HG02981 (cell line): Measurements from ENCODE around the gene MERTK.
"Not testable (repeated sequence)": the region's sequence is repeated elsewhere in the genome, so short reads cannot be mapped to it uniquely, and the experiment has no call there.

Source experiments
- ATAC-seq: cut with Tn5 transposase; IDR thresholded peaks from one replicate; pipeline ENCODE4 v1.9.1; 2021; ENCODE audit warnings: mild to moderate bottlenecking, moderate library complexity; ENCODE audit not compliant: unreplicated experiment

MERTK gene

DNA sequence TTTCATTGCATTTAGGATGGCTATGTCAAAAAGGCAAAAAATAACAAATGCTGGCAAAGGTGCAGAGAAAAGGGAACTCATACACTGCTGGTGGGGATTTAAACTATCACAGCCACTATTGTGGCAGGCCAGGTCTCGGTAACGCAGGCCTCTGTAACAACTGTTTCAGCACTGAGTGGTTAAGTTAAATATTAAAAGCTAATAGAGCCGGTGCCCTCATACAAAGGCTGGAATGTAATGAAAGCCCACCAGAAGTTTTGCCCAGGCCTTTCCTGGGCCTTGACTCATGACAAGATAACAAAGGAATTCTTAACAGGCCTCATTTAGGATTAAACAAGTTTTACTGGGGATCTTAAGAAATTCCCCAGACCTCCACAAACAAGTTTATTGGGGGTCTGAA is 10.7 kb downstream of the MERTK start:
- ATAC-seq, result no peak

DNA sequence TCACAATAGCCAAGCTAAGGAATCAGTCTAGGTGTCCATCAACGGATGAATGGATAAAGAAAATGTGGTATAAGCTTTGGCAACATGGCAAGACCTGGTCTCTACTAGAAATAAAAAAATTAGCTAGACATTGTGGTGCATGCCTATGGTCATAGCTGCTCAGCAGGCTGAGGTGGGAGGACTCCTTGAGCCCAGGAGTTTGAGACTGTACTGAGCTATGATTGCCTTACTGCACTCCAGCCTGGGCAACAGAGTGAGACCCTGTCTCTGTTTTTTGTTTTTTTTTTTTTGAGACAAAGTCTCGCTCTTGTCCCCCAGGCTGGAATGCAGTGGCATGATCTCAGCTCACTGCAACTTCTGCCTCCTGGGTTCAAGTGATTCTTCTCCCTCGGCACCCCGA is 11.6 kb downstream of the MERTK start:
- ATAC-seq, result not testable (repeated sequence)

DNA sequence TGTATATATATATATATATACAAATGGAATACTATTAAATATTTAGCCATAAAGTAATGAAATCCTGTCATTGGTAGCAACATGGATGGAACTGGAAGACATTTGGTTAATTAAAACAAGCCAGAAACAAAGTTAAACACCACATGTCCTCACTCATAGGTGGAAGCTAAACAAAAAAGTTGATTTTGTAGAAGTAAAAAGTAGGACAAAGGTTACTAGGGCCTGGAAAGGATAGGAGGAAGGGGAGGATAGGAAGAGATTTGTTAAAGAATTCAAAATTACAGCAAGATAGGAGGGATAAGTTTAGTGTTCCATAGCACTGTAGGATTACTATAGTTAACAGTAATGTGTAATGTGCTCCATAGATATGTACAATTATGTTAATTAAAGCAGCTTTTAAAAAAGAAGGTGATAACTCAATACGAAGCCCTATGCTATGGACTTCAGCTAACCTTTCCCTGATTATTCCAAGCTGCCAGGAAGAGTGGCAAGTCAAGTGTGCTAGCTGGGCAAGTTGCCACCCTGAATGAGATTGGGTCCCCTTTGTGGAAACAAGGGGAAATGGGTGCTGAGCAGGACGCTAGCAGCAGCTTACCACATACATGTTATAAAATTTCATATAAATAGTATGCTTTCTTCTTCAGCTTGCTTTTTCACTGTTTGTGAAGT is 12.3 kb downstream of the MERTK start:
- no peak for ATAC-seq

DNA sequence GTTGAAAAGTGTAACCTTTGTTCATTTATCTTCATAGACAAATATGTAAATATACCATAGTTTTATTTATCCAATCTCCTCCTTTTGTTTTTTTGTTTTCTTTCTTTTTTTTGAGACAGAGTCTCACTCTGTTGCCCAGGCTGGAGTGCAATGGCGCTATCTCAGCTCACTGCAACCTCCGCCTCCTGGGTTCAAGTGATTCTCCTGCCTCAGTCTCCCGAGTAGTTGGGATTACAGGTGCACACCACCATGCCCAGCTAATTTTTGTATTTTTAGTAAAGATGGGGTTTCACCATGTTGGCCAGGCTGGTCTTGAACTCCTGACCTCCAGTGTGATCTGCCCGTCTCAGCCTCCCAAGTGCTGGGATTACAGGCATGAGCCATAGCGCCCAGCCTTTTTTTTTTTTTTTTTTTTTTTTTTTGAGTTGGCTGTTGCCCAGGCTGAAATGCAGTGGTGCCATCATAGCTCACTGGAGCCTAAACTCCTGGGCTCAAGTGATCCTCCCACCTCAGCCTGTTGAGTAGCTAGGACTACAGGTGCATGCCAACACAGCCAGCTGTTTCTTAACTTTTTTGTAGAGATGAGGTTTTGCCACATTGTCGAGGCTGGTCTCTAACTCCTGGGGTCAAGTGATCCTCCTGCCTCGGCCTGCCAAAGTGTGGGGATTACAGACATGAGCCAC is 13.0 kb downstream of the MERTK start:
- ATAC-seq, result not testable (repeated sequence)

DNA sequence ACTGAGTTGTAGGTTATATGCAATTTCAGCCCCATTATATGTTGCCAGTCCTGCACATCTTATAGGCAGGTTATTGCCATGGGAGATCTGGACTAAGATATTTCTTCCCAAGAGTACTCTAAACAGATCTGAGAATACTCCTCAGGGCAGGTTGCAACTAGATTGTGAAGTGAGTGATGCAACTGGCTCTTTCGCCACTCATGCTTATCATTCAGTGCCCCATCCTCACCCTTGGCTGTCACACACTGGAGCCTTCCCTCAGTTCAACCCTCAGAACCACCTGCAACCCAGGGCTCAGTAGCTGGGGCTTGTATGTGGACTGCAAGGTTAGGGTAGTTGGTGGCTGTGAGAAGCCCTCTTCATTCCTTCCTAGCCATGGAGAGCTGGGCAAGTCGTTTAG is 14.1 kb downstream of the MERTK start:
- no peak for ATAC-seq

DNA sequence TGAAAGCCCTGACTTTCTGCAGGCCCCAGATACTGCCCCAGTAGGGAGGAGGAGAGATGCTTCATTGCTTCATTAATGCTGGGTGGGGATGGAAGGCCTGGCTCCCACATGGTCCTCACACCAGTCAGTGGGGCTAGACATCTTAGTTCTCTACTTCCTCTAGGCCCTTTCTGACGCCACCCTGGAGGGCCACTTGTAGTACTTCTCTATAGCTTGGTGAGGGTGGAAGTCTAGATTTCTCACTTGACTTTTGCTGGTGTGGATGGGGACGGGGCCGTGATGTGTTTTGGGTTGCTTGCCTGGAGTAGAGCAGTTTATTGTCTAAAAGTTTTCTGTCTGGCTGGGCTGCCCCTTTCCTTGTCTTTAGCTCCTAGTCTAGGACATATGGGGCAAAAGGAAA is 18.7 kb downstream of the MERTK start:
- ATAC-seq, result no peak

DNA sequence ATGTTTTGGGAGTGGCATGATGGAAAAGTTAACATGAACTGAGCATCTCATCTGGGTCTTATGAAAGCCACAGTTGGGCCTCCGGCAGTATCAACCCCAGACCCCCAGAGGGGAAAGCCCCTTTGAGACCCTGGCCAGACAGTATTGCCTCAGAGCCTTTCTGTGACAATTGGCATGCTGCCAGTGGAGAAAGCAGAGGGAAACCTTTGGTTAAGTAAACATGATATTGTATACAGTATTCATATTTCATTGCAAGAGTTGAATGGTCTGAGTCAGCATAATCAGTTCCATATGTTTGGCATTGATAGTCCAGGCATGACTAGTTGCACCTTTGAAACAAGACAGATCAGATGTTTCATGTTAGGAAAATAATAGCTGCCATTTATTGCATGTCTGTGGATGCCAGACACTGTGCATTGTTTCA is 20.0 kb downstream of the MERTK start:
- ATAC-seq, result no peak

DNA sequence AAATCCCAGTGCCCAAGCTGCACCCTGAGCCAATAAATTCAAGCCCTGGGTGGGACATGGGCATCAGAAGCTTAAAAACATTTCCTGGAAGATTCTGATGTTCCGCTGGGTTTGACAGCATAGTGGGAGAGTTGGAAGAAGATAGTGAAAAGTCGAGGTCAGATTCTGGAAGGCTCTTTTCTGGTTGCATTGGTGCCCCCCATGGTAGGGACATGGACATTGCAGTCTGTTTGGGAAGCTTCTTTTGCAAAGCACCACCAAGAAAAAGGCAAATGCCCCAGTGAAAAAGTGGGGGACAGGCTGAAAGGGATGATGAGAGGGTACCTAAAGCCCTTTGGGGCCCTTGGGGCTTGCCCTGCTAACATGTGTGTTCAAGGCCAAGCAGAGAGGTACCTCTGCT is 21.0 kb downstream of the MERTK start:
- ATAC-seq, result no peak

DNA sequence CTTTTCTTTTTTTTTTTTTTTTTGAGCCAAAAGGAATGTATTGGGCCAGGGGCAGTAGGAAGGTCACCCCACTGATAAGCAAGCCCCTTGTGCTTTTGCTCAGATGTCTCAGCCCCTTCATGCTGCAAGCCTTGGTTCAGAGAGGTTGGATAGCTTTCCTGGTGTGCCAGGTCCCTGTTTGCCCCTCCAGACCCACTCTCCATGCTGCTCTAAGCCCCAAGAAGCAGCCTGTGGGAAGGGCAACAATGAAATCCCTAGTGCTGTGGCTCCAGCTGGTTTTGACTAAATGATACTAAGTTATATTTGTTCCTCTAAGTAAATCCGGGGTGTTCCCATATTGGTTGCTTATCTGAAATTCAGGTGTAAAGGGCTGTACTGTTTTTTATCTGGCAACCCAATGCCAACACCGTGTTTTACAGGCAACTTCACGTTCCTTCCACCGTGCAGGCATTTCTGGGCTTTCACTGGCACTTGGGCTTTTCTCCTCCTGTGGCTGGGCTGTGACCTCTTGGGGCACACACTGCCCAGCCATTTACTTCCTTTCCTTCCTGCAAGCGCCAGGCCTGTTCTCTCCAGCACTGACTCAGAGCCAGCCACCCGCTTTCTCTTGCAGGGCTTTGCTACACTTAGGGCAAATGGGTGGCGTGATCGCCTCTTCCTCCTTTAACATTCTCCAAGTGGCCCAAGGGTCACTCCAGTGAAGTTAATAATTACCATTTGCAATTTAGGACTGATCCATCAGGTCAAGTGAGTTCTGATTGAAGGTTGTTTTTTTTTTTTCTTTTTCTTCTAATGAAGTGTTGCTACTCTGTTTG is 21.6 kb downstream of the MERTK start:
- no peak for ATAC-seq

DNA sequence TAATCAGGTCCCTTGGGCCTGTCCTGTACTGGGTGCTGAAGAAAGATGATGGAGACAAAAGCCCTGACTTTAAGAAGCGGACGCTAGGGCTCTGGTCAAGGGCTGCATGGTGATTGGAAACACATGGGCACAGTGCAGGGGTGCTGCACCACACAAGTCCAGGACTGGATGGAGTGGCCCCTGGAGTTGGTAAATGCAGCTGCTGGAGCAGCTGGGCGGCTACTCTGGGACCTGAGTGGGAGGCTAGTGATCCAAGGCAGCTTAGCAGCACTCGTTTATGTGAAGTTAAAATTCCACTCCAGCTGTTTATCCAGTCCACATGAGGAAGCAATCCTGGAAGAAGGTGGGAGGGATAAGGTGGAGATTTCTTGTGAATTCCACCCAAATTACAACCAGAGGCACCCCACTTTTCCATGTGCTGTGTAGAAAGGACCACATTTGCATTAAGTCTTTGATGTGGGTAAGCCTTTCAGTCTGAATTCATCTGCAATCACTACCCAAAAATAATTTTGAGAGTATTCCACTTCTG is 24.9 kb downstream of the MERTK start:
- no peak for ATAC-seq

DNA sequence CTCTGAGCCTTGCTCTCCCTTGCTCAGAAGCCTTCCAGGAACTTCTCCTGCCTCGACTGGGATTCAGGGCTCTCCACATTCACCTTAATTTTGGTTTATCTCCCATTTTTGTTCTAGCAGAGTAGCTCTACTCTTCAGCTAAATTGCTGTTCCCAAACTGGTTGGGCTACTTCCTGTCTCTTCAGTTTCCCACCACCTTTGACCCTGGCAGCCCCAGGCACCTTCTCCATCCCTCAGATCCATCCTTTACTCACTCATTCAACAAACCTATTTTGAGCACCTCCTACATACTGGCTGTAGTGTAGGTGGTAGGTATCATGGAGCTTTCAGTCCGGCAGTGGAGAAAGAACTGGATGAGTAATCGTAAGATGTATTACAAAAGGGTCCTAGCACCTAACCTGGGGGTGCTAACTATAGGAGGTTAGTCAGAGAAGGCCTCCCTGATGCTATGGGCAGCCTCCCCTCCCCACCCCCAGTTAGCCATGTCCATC is 26.3 kb downstream of the MERTK start:
- no peak for ATAC-seq

DNA sequence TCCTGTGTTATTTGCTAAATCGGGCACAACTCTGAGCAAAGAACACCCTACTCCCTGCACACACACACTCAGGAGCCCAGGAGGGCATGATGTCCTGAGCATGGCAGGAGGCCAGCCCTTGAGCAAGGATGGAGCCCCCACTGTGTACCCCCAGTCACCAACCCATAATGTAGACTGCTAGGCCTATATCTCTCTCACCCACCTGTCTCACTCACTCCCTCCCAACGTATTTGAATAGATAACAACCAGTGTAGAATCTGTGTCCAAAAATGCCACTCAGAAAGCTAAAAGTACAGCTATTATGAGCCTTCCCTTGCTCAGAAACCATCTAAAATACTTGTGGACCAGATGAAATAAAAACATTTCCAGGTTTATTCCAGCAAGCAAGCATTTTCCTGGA is 29.3 kb downstream of the MERTK start:
- ATAC-seq, result no peak

DNA sequence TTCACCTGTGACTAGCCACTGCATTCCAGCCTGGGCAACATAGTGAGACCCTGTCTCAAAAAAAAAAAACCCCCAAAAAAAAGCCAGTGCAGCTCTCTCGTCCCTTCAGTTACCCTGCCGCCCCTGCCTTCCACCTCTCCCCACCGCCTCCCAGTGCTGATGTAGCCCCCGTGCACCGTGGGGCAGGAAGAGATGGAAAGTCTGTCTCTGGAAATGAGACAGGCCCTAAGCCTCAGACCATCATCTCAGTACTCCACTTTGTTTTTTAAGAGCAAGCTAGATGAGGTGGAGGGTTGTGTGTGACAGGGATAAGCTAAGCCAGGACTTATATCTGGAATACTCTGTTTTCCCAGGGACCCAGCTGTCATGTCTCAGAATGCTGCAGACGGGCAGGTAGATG is 32.0 kb downstream of the MERTK start:
- no peak for ATAC-seq

DNA sequence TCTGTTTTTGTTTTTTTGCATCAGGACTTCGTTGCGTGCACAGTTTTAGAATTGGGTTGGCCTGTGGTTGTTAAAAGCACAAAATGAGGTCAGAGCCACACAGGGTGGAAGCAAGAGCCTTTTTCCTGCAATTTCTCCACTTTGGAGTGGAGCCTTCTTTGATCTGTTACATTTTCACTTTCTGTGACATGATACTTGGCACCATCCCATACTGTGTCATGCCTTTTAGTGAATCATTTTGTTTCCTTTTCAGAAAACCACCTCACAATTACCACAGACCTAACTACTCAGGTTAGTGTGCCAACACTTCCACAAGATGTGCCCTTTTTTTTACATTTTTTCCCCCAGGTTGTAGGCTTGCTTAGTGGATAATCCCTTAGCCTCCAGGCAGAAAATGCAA is 32.5 kb downstream of the MERTK start:
- no peak for ATAC-seq

DNA sequence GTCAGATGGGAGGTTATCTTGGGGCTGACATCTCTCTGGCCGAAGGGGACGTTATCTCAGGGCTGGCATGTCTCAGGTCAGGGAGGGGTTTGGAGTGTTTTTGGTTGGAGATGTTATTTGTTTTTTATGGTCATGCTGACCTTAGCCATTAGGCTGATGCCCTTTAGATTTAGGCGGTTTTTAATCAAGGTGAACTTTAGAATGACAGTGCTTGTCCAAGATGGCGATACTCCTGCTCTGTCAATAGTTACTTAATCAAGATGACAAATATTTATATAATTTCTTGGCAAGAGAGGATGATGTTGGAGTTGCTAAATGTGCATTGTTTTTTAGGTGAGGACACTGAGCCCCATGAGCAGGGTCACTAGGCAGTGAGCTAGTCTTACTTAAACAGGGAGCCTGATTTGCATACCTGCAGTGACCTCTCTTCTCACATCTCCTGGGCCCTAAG is 34.5 kb downstream of the MERTK start:
- ATAC-seq, result no peak

DNA sequence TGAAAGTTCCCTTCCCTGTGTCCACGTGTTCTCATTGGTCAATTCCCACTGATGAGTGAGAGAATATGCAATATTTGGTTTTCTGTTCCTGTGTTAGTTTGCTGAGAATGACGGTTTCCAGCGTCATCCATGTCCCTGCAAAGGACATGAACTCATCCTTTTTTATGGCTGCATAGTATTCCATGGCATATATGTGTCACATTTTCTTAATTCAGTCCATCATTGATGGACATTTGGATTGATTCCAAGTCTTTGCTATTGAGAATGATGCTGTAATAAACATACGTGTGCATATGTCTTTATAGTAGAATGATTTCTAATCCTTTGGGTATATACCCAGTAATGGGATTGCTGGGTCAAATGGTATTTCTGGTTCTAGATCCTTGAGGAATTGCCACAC is 35.5 kb downstream of the MERTK start:
- not testable (repeated sequence) for ATAC-seq

DNA sequence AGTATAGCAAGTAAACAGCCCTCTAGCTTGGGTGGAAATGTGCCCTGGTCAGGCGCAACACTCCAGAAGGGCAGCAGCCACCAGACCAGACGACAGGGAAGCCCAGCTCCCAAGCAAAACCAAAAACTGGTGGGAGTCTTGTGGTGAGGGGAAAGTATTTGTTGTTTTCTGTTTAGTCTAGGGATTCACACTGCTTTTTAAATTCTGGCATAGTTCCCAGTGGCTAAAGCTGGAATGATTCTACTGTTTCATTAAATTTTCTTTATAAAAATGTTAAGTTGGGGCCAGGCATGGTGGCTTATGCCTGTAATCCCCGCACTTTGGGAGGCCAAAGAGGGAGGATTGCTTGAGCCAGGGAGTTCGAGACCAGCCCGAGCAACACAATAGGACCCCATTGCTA is 38.5 kb downstream of the MERTK start:
- ATAC-seq, result no peak

DNA sequence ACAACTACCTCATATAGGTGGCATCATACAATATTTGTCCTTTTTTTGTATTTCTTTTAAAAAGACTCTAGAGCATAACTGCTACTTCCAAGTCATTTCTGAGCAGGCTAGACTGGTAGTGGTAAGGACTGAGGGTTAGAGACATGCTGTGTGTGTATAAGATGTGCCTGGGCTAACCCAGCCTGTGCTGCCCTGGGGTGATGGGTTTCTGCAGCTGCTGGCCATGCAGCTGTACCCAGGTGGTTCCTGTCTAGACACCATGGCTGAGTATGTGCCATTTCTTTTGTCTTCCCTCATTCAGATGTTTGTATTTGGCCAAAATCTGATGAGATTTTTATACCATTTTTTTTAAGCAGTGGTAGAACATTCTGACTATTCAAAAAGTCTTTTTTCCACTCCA is 40.0 kb downstream of the MERTK start:
- no peak for ATAC-seq

DNA sequence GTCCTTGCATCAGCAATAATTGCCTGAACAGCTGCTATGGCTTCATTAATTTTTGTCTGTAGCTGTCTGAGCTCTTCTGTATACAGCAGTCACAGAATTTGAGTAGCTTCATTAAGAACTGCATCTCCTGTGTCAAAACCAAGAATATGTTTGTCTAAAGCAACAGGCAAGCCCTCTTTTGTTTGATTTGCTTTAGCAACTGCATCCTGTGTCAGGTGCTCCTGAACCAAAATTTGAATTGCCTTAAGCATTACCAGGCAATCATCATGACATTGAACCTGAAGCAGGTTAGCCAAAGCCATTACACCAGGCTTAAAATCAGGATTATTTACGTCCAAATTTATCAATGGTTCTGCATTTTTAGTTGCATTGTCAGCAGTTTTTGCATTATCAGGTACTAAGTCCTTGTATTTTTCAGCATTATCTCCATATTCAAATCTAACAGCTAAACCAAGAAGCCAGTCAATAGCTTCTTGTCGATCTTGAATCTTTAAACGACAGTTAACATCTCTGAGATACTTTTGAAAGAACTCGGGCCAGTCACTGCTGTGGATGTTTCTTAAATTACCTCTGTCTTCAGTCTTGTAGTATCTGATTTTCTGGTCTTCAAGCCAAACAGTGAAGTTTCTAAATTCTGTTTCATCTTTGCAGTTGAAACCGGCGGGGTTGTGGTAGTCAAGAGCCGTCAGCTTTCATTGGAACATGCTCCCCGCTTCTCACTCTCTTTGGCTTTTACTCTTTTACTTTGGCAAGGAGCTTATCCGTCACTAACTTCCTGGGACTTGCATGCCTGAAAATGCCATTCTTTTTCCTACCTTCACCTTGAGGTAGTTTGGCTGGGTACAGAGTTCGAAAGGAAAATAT is 42.2 kb downstream of the MERTK start:
- no peak for ATAC-seq

DNA sequence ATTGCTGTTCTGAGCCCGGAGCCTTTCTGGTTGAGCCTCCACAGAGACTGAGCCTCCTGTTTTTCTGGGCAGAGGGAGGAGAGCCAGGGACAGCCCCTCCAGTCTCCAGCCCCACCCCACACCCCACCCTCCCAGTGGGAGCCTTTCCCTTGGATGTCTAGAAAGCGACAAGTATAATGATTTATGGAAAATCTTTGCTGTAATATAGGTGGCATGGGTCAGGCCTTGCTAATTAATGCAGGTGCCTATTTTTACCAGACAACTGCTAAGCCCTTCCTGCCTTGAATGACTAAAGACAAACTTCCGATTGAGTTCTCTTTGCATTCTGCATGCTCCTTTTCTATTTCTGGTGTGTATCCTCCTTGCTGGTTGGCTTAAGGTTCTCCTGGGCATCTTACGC is 43.1 kb downstream of the MERTK start:
- ATAC-seq, result no peak
